A549 (cell line): ENCODE data around the gene PRUNE2. TPM values are rescaled to one million over a fixed set of nuclear protein-coding genes. Genes with fewer than 3 reads are reported as not detected.

Experiments
- ATAC-seq, 2 experiments: fragments of 200-7000 bp in 1 of 2; fragments of >200 bp in 1 of 2; cut with Nextera tagmentation in 1 of 2; cut with Tn5 transposase in 1 of 2; 3 replicates each; pipeline versions ENCODE4 v1.8.0 to v1.9.1; 2018 to 2020; ENCODE audit warnings: mild to moderate bottlenecking in 1 of 2, moderate library complexity in 1 of 2
- CTCF ChIA-PET: fragments of 300-600 bp; sonication (Branson Sonifier 250); formaldehyde crosslinking; extraction: SDS; loops from one replicate; lab custom pipeline; 2021; ENCODE audit warnings: antibody characterized with exemption, inconsistent platforms; lab: Yijun Ruan, JAX
- POLR2A ChIA-PET: fragments of 350-600 bp; formaldehyde crosslinking; extraction: SDS; loops from one replicate; lab custom pipeline; 2021; ENCODE audit warnings: antibody characterized with exemption, inconsistent platforms; lab: Yijun Ruan, JAX
- DNase-seq, 2 experiments: peaks; one replicate each; pipeline versions ENCODE4 v3.0.0 to v3.0.0-alpha.2; 2011 to 2016; ENCODE audit warnings: low read depth in 1 of 2, low spot score in 1 of 2
- FAIRE-seq: peaks from 2 replicates; lab custom pipeline; 2011; peaks lifted over from hg19 to GRCh38; lab: Jason Lieb, UNC
- H3K27ac ChIP-seq, 2 experiments: fragments of >200 bp; sonication (Bioruptor Twin); formaldehyde crosslinking; 3 replicates each; pipeline ENCODE4 v1.5.1; 2016 to 2017
- H3K4me1 ChIP-seq: fragments of >200 bp; sonication (Bioruptor Twin); formaldehyde crosslinking; 3 replicates; pipeline ENCODE4 v1.6.1; 2016
- H3K4me2 ChIP-seq: fragments of >200 bp; sonication (Bioruptor Twin); formaldehyde crosslinking; 3 replicates; pipeline ENCODE4 v1.6.1; 2016
- H3K4me3 ChIP-seq: fragments of >200 bp; sonication (Bioruptor Twin); formaldehyde crosslinking; 3 replicates; pipeline ENCODE4 v1.5.1; 2016
- H3K9me3 ChIP-seq: fragments of >200 bp; sonication (Bioruptor Twin); formaldehyde crosslinking; 3 replicates; pipeline ENCODE4 v1.6.1; 2016
- BHLHE40 ChIP-seq: IDR thresholded peaks from 2 replicates; pipeline ENCODE4 v1.6.1; 2012; ENCODE audit warnings: low read depth, low read length, inconsistent platforms
- CTCF ChIP-seq: fragments of >200 bp; sonication (Bioruptor Twin); formaldehyde crosslinking; IDR thresholded peaks from 3 replicates; pipeline ENCODE4 v1.5.1; 2016
- E2F6 ChIP-seq: IDR thresholded peaks from 2 replicates; pipeline ENCODE4 v1.6.1; 2012; ENCODE audit warnings: low read depth, borderline replicate concordance
- EHF ChIP-seq: fragments of 250-450 bp; sonication (Bioruptor Pico); IDR thresholded peaks from 2 replicates; pipeline ENCODE4 v1.5.0; 2020; ENCODE audit warnings: mild to moderate bottlenecking
- ELK1 ChIP-seq: fragments of 150-350 bp; IDR thresholded peaks from 2 replicates; pipeline ENCODE4 v1.6.1; 2014; ENCODE audit warnings: low read depth, mild to moderate bottlenecking, low read length
- EP300 ChIP-seq, 2 experiments: fragments of >200 bp; sonication (Bioruptor Twin); formaldehyde crosslinking; IDR thresholded peaks; 2 replicates in 1 of 2; 3 replicates in 1 of 2; pipeline ENCODE4 v1.6.1; 2016 to 2017
- FOSB ChIP-seq: fragments of 250-450 bp; sonication (Bioruptor Pico); IDR thresholded peaks from 2 replicates; pipeline ENCODE4 v1.5.0; 2020; ENCODE audit warnings: mild to moderate bottlenecking, moderate library complexity
- FOXS1 ChIP-seq: fragments of 250-450 bp; sonication (Bioruptor Pico); IDR thresholded peaks from 2 replicates; pipeline ENCODE4 v1.5.0; 2020; ENCODE audit warnings: mild to moderate bottlenecking, moderate library complexity
- GATA3 ChIP-seq: IDR thresholded peaks from 2 replicates; pipeline ENCODE4 v1.6.1; 2012; ENCODE audit warnings: borderline replicate concordance
- JUN ChIP-seq, 2 experiments: fragments of >200 bp; sonication (Bioruptor Twin); formaldehyde crosslinking; IDR thresholded peaks; 2 replicates in 1 of 2; 3 replicates in 1 of 2; pipeline ENCODE4 v1.6.1; 2016 to 2017
- KDM5A ChIP-seq: fragments of 200-600 bp; sonication (generic); IDR thresholded peaks from 2 replicates; pipeline ENCODE4 v1.6.1; 2016; ENCODE audit warnings: antibody characterized with exemption, mild to moderate bottlenecking
- MAZ ChIP-seq: fragments of 150-350 bp; IDR thresholded peaks from 2 replicates; pipeline ENCODE4 v1.6.1; 2014; ENCODE audit warnings: antibody characterized with exemption, low read depth, low read length, borderline replicate concordance
- NR3C1 ChIP-seq: fragments of >200 bp; sonication (Bioruptor Twin); formaldehyde crosslinking; IDR thresholded peaks from 3 replicates; pipeline ENCODE4 v1.6.1; 2017
- ZFP36 ChIP-seq: fragments of 450-650 bp; IDR thresholded peaks from 2 replicates; pipeline ENCODE4 v1.6.1; 2014; ENCODE audit warnings: borderline replicate concordance; ENCODE audit not compliant: partially characterized antibody
- ZSCAN20 ChIP-seq: fragments of 250-450 bp; sonication (Bioruptor Pico); IDR thresholded peaks from 2 replicates; pipeline ENCODE4 v1.8.0; 2022; ENCODE audit warnings: mild to moderate bottlenecking, moderate library complexity
- WGBS: methylation state at CpG from one replicate; pipeline ENCODE4 v1.1.6; 2017; ENCODE audit errors: missing lambda C conversion rate; 5-methylcytosine and 5-hydroxymethylcytosine counted together
- polyA plus RNA-seq, 4 experiments: library from polyadenylated mRNA; depleted of rRNA in 3 of 4; stranded (reverse); fragments of >200 nt; fragmentation: RNase III in 1 of 4; extraction: RNeasy Plus Mini Kit Qiagen cat#74134 plus additional on column Dnase treatment in 1 of 4; gene quantifications; 2 replicates in 3 of 4; 3 replicates in 1 of 4; pipeline ENCODE4 v1.2.3, GENCODE V29; 2011 to 2017
- TF ChIP-seq, protein P1 (sequence below): fragments of >200 bp; sonication (Bioruptor Twin); formaldehyde crosslinking; IDR thresholded peaks from 3 replicates; pipeline ENCODE4 v1.6.1; 2016

The PRUNE2 gene
- polyA plus RNA-seq, 2 of the 4 experiments (the other 2 are of a cell fraction) = 0.04 TPM; not detected in 1

- H3K27ac ChIP-seq = no peak overlapping the region
- TF ChIP-seq E2F6 = no peak
- TF ChIP-seq ZSCAN20 (CRISPR knock-in tag) = no peak
- TF ChIP-seq CTCF = no peak
- TF ChIP-seq FOXS1 = no peak
- no peak for TF ChIP-seq BHLHE40
- ChIA-PET CTCF (interaction anchor here (1.4 kb wide), 1 partner anchor 16 kb away, joined by 3 read pairs; no protein-coding TSS in a partner anchor), POLR2A (no interaction called here)
- FAIRE-seq (no peak), ATAC-seq (no peak), DNase-seq (no peak)
- no peaks in the 10 kb centered on the region for H3K9me3 ChIP-seq
- 24% methylated on average over 4 of the region's 4 CpGs for WGBS
- H3K4me1 ChIP-seq = no peaks in the 10 kb centered on the region
- H3K4me2 ChIP-seq = no peak overlapping the region
- no peak overlapping the region for H3K4me3 ChIP-seq
Measured at GRCh38 chr9:76618762-76619161, 287.2 kb downstream of the PRUNE2 start.

DNA sequence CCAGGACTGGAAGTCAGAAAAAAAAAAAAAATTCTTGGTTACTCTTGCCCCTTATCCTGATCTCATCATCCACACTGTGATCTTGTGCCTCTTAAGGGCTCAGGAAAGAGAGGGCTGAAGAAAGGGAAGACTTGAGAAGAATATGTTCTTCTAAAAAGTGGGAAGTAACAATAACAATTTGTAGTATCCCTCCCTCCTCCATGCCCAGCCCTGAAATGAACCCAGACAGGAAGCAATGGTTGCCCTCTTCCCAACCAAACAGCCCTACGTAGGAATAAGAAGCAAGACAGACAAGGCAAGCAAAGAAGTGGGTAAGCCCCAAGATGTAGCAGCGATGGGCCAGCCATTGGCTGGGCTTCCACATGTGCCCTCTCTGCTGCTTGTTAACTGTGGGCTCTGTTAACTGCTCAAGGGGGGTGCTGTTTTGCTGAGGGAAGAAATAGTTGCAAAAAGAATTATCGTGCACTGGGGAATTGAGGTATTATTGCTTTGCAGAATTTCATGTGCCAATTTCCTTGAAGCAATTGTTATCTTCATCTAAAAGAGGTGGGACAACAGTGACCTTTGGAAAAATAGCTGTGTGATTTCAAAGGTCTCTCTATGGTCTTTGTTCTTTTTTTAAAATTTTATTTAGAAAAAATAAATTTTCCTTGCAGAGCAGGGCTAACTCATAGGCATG, 288.3 kb downstream of the PRUNE2 start:
- CTCF ChIA-PET = interaction anchor here (1.4 kb wide), 1 partner anchor 15 kb away, joined by 3 read pairs; no protein-coding TSS in a partner anchor
- no peaks in the 10 kb centered on the region for H3K4me1 ChIP-seq
- no peak overlapping the region for H3K4me3 ChIP-seq
- no peak for FAIRE-seq
- no peak for ATAC-seq
- H3K27ac ChIP-seq = no peak overlapping the region
- H3K4me2 ChIP-seq = no peak overlapping the region
- WGBS = 8% methylated on average over 3 of the region's 3 CpGs
- TF ChIP-seq CTCF (no peak), BHLHE40 (no peak), EHF (CRISPR knock-in tag) (no peak), FOSB (CRISPR knock-in tag) (no peak), GATA3 (no peak), KDM5A (no peak), EP300 (IDR thresholded peaks at IDR 0.05) (no peak), MAZ (no peak), E2F6 (no peak), NR3C1 (no peak), ELK1 (no peak), JUN (IDR thresholded peaks at IDR 0.05) (no peak), ZFP36 (no peak)
- TF ChIP-seq, protein P1, sequence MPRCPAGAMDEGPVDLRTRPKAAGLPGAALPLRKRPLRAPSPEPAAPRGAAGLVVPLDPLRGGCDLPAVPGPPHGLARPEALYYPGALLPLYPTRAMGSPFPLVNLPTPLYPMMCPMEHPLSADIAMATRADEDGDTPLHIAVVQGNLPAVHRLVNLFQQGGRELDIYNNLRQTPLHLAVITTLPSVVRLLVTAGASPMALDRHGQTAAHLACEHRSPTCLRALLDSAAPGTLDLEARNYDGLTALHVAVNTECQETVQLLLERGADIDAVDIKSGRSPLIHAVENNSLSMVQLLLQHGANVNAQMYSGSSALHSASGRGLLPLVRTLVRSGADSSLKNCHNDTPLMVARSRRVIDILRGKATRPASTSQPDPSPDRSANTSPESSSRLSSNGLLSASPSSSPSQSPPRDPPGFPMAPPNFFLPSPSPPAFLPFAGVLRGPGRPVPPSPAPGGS = no peak
- TF ChIP-seq, all 56 proteins: peak for 0
- DNase-seq = no peak
- POLR2A ChIA-PET = no interaction called here
- H3K9me3 ChIP-seq = no peaks in the 10 kb centered on the region
